Erythroblast (primary cell): Measurements from ENCODE around the gene SERPINA6.

Source experiments
- GATA1 ChIP-seq: IDR thresholded peaks from 2 replicates; pipeline ENCODE4 v1.6.1; 2011; ENCODE audit warnings: low read depth, mild to moderate bottlenecking, control low read depth, low read length, moderate library complexity
- POLR2A ChIP-seq: IDR thresholded peaks from 2 replicates; pipeline ENCODE4 v1.6.1; 2011; ENCODE audit warnings: mild to moderate bottlenecking, low read length

- TF ChIP-seq POLR2A (no peak), GATA1 (no peak)
Measured at GRCh38 chr14:94295360-94296180, 27.6 kb downstream of the SERPINA6 start.
